ENCODE results near the gene SESN3.
"Not testable (repeated sequence)": the region's sequence is repeated elsewhere in the genome, so short reads cannot be mapped to it uniquely, and the experiment has no call there.

SESN3 gene

GRCh38 chr11:95140397-95141033, 90.5 kb downstream of the SESN3 start:
- no peaks in the 10 kb centered on the region for H3K36me3 Mint-ChIP-seq
- no peak overlapping the region for H3K4me3 Mint-ChIP-seq
- H3K4me1 Mint-ChIP-seq (ENCODE audit: low read depth), result no peaks in the 10 kb centered on the region
- H3K27ac Mint-ChIP-seq, result no peak overlapping the region
- no peaks in the 10 kb centered on the region for H3K9me3 Mint-ChIP-seq (ENCODE audit: low read depth)
- peaks cover 10% of the 10 kb centered on the region for H3K27me3 Mint-ChIP-seq

DNA sequence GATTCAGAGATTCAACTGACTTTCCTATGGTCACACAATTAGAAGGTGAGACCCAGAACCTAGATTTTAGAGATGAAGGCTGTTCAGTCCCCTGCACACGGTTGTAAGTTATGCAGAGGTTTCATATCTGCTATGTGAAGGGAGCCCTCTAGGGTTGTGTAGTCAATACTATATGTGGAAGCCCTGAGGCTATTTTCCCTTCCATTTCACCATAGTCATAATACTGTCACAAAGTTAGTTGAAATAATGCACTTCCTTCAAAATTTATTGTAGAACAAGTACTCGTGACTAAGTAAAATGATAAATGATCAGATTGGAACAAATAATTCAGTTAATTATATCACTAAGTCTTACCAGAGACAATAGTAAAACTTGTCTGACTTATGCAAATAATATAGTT, 92.6 kb downstream of the SESN3 start:
- no peak overlapping the region for H3K4me3 Mint-ChIP-seq
- peaks cover 2% of the 10 kb centered on the region for H3K36me3 Mint-ChIP-seq
- H3K4me1 Mint-ChIP-seq (ENCODE audit: low read depth), result no peaks in the 10 kb centered on the region
- H3K27me3 Mint-ChIP-seq, result peaks cover 4% of the 10 kb centered on the region
- no peak overlapping the region for H3K27ac Mint-ChIP-seq
- H3K9me3 Mint-ChIP-seq (ENCODE audit: low read depth), result no peaks in the 10 kb centered on the region

DNA sequence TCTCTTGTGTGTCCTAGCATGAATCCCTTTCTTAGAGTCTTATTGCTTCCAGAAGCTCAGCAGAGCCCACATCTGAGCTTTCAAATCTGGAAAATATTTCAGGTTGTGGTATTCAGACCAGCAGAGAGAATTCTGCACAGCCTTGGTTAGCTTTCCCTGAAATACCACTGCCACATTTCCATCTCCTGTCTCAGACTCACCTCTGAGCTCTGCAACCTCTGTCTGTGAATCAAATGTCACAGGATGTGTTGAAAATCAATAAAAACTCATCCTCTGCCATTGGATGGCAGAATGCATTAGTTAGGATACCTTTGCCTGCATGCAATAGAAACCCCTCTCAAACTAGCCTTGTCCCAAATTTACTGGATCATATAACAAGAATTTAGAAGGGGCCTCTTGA, 93.7 kb downstream of the SESN3 start:
- no peaks in the 10 kb centered on the region for H3K9me3 Mint-ChIP-seq (ENCODE audit: low read depth)
- no peaks in the 10 kb centered on the region for H3K4me1 Mint-ChIP-seq (ENCODE audit: low read depth)
- H3K36me3 Mint-ChIP-seq, result peaks cover 3% of the 10 kb centered on the region
- H3K27ac Mint-ChIP-seq, result no peak overlapping the region
- no peak overlapping the region for H3K4me3 Mint-ChIP-seq
- H3K27me3 Mint-ChIP-seq, result peaks cover 2% of the 10 kb centered on the region

DNA sequence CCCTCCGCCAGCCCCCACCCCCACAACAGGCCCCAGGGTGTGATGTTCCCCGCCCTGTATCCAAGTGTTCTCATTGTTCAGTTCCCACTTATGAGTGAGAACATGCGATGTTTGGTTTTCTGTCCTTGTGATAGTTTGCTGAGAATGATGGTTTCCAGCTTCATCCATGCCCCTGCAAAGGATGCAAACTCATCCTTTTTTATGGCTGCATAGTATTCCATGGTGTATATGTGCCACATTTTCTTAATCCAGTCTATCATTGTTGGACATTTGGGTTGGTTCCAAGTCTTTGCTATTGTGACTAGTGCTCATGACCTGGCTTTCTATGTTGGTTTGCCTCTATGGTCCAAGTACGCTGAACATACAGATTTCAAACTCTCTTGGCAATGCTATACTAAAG, 94.3 kb downstream of the SESN3 start:
- H3K9me3 Mint-ChIP-seq (ENCODE audit: low read depth); H3K36me3 Mint-ChIP-seq; H3K4me1 Mint-ChIP-seq (ENCODE audit: low read depth); H3K27me3 Mint-ChIP-seq; H3K27ac Mint-ChIP-seq; H3K4me3 Mint-ChIP-seq: not testable (repeated sequence)

DNA sequence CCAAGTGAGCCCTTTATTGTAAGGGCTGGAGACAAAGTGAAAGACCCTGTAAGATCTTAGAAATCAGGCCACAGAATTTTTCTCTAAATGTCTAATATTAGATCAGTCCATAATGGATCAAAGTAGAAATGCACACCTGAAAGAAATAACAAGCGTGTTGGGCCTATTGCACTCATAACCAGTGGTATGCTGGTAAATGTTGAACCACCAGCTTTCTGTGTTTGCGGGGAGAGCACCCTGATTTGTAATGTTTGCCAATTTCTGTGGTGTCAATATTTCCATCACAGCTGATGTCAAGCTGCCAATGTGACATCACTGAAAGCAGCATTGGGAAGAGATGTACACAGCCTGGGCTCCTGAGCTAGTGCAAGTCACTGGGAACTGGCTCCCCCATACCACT, 95.1 kb downstream of the SESN3 start:
- Mint-ChIP-seq H3K9me3 (ENCODE audit: low read depth) (no peaks in the 10 kb centered on the region), H3K4me3 (no peak overlapping the region), H3K27ac (no peak overlapping the region), H3K4me1 (ENCODE audit: low read depth) (no peaks in the 10 kb centered on the region), H3K36me3 (peaks cover 9% of the 10 kb centered on the region), H3K27me3 (no peaks in the 10 kb centered on the region)

- no peak overlapping the region for H3K27ac Mint-ChIP-seq
- H3K4me3 Mint-ChIP-seq, result no peak overlapping the region
- H3K36me3 Mint-ChIP-seq, result peaks cover 11% of the 10 kb centered on the region
- no peaks in the 10 kb centered on the region for H3K4me1 Mint-ChIP-seq (ENCODE audit: low read depth)
- no peaks in the 10 kb centered on the region for H3K9me3 Mint-ChIP-seq (ENCODE audit: low read depth)
- H3K27me3 Mint-ChIP-seq, result no peaks in the 10 kb centered on the region
Observed at GRCh38 chr11:95135155-95135554, 95.8 kb downstream of the SESN3 start.

- no peaks in the 10 kb centered on the region for H3K4me1 Mint-ChIP-seq (ENCODE audit: low read depth)
Observed at GRCh38 chr11:95134491-95134890, 96.5 kb downstream of the SESN3 start.

GRCh38 chr11:95132956-95133355, 98.0 kb downstream of the SESN3 start:
- Mint-ChIP-seq H3K27me3 (no peaks in the 10 kb centered on the region), H3K9me3 (ENCODE audit: low read depth) (no peaks in the 10 kb centered on the region), H3K4me3 (no peak overlapping the region), H3K27ac (no peak overlapping the region), H3K4me1 (ENCODE audit: low read depth) (no peaks in the 10 kb centered on the region), H3K36me3 (peaks cover 20% of the 10 kb centered on the region)

More at GRCh38 chr11:95134491-95134890, 96.5 kb downstream of the SESN3 start:
- Mint-ChIP-seq H3K36me3 (peaks cover 12% of the 10 kb centered on the region), H3K27ac (no peak overlapping the region), H3K9me3 (ENCODE audit: low read depth) (no peaks in the 10 kb centered on the region), H3K4me3 (no peak overlapping the region), H3K27me3 (no peaks in the 10 kb centered on the region)

- Mint-ChIP-seq H3K27ac (no peak overlapping the region), H3K36me3 (peaks cover 22% of the 10 kb centered on the region), H3K4me3 (no peak overlapping the region)
Observed at GRCh38 chr11:95128602-95129001, 102.4 kb downstream of the SESN3 start.

GRCh38 chr11:95123556-95123955, 107.4 kb downstream of the SESN3 start:
- Mint-ChIP-seq H3K4me3 (no peak overlapping the region), H3K27ac (no peak overlapping the region), H3K4me1 (ENCODE audit: low read depth) (no peaks in the 10 kb centered on the region), H3K36me3 (peaks cover 9% of the 10 kb centered on the region), H3K27me3 (no peaks in the 10 kb centered on the region), H3K9me3 (ENCODE audit: low read depth) (no peaks in the 10 kb centered on the region)

More at GRCh38 chr11:95128602-95129001, 102.4 kb downstream of the SESN3 start:
- H3K9me3 Mint-ChIP-seq (ENCODE audit: low read depth), result no peaks in the 10 kb centered on the region
- no peaks in the 10 kb centered on the region for H3K4me1 Mint-ChIP-seq (ENCODE audit: low read depth)
- H3K27me3 Mint-ChIP-seq, result no peaks in the 10 kb centered on the region

- no peak overlapping the region for H3K4me3 Mint-ChIP-seq
- no peaks in the 10 kb centered on the region for H3K27me3 Mint-ChIP-seq
- H3K27ac Mint-ChIP-seq, result no peak overlapping the region
- H3K36me3 Mint-ChIP-seq, result peaks cover 9% of the 10 kb centered on the region
- no peaks in the 10 kb centered on the region for H3K4me1 Mint-ChIP-seq (ENCODE audit: low read depth)
- no peaks in the 10 kb centered on the region for H3K9me3 Mint-ChIP-seq (ENCODE audit: low read depth)
Observed at GRCh38 chr11:95121698-95122097, 109.3 kb downstream of the SESN3 start.

- H3K4me1 Mint-ChIP-seq (ENCODE audit: low read depth), result no peaks in the 10 kb centered on the region
- no peak overlapping the region for H3K27ac Mint-ChIP-seq
- H3K36me3 Mint-ChIP-seq, result peaks cover 9% of the 10 kb centered on the region
- H3K9me3 Mint-ChIP-seq (ENCODE audit: low read depth), result no peaks in the 10 kb centered on the region
- H3K27me3 Mint-ChIP-seq, result no peaks in the 10 kb centered on the region
- no peak overlapping the region for H3K4me3 Mint-ChIP-seq
Observed at GRCh38 chr11:95119361-95120060, 111.5 kb downstream of the SESN3 start.

GRCh38 chr11:95115597-95115996, 115.4 kb downstream of the SESN3 start:
- Mint-ChIP-seq H3K36me3 (peaks cover 18% of the 10 kb centered on the region), H3K9me3 (ENCODE audit: low read depth) (peaks cover 3% of the 10 kb centered on the region), H3K4me1 (ENCODE audit: low read depth) (peaks cover 2% of the 10 kb centered on the region), H3K27me3 (no peaks in the 10 kb centered on the region), H3K4me3 (no peak overlapping the region), H3K27ac (no peak overlapping the region)

Measured in activated naive CD8-positive, alpha-beta T cell (primary cell).